Activated naive CD4-positive, alpha-beta T cell treated with anti-CD3 and anti-CD28 coated beads, Interleukin-2, amount 10 ng/mL, durations not matched to agents 7 days and 5 days (primary cell): ENCODE data around the gene PRKAR1B.
A peak's percentile ranks its signal among the peaks of the same experiment; 100 is the strongest.

Experiments used
- CTCF ChIA-PET: fragments of 350-600 bp; sonication (Branson Sonifier 250); formaldehyde crosslinking; loops from one replicate; lab custom pipeline; 2021; ENCODE audit warnings: antibody characterized with exemption; lab: Charles Lee
- DNase-seq: peaks from one replicate; pipeline ENCODE4 v3.0.0-alpha.2; 2020
- H3K27ac Mint-ChIP-seq: one replicate; pipeline ENCODE4 v1.8.0; 2021; ENCODE audit warnings: mild to moderate bottlenecking, moderate library complexity, mixed read lengths
- H3K27me3 Mint-ChIP-seq: one replicate; pipeline ENCODE4 v1.8.0; 2021; ENCODE audit warnings: mild to moderate bottlenecking, mixed read lengths
- H3K36me3 Mint-ChIP-seq: one replicate; pipeline ENCODE4 v1.8.0; 2021; ENCODE audit warnings: mixed read lengths
- H3K4me1 Mint-ChIP-seq: one replicate; pipeline ENCODE4 v1.8.0; 2021; ENCODE audit warnings: mixed read lengths
- H3K4me3 Mint-ChIP-seq: one replicate; pipeline ENCODE4 v1.8.0; 2021; ENCODE audit warnings: mild to moderate bottlenecking, moderate library complexity, mixed read lengths
- H3K9me3 Mint-ChIP-seq: one replicate; pipeline ENCODE4 v1.8.0; 2021; ENCODE audit warnings: mixed read lengths

The PRKAR1B gene

DNA sequence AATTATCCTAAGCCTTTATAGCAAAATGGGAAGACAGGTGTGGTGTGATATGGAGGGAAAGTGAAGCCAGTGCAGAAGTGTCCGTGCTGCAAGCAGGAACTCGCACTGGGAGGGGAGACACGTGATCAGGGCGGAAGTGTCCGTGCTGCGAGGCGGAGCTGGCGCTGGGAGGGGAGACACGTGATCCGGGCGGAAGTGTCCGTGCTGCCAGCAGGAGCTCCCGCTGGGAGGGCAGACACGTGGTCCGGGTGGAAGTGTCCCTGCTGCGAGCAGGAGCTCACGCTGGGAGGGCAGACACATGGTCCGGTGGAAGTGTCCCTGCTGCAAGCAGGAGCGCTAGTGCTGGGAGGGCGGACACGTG is 40.5 kb upstream of the PRKAR1B start:
- H3K27ac Mint-ChIP-seq, result no peak overlapping the region
- DNase-seq, result no peak

GRCh38 chr7:765383-765782 is 38.3 kb upstream of the PRKAR1B start:
- Mint-ChIP-seq H3K4me3 (no peak overlapping the region), H3K27me3 (no peaks in the 10 kb centered on the region), H3K4me1 (no peaks in the 10 kb centered on the region), H3K27ac (no peak overlapping the region), H3K9me3 (no peaks in the 10 kb centered on the region), H3K36me3 (peaks cover 12% of the 10 kb centered on the region)
- CTCF ChIA-PET, result interaction anchor here (0.9 to 1.4 kb wide), 2 partner anchors 92 to 443 kb away, joined by 3 to 5 read pairs; no protein-coding TSS in a partner anchor
- DNase-seq, result no peak

More for the DNA sequence above, 40.5 kb upstream of the PRKAR1B start:
- Mint-ChIP-seq H3K27me3 (no peaks in the 10 kb centered on the region), H3K4me1 (no peaks in the 10 kb centered on the region), H3K4me3 (no peak overlapping the region), H3K9me3 (no peaks in the 10 kb centered on the region), H3K36me3 (peaks cover 14% of the 10 kb centered on the region)
- CTCF ChIA-PET, result interaction anchor here (1.1 kb wide), 1 partner anchor 10 kb away, joined by 3 read pairs; no protein-coding TSS in a partner anchor

DNA sequence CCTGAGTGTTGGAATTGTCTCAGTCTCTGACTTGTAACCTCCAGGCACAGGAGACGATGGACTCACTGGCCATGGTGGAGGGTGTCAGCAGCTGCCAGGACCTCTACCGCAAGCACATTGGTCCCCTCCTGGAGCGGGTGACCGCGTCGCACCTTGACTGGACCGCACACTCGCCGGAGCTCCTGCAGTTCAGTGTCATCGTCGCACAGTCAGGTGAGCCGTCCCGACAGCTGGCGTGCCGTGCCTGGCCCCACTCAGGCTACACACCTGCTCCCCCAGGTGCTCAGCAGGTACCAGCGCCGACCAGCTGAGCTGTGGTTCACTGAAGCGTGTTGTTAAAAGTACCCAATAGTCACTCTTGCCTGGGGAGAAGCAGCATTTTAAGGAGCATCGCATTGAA is 36.7 kb upstream of the PRKAR1B start:
- Mint-ChIP-seq H3K27me3 (no peaks in the 10 kb centered on the region), H3K36me3 (peaks cover 17% of the 10 kb centered on the region), H3K4me1 (no peaks in the 10 kb centered on the region), H3K27ac (no peak overlapping the region), H3K9me3 (no peaks in the 10 kb centered on the region), H3K4me3 (no peak overlapping the region)
- DNase-seq, result no peak
- CTCF ChIA-PET, result no interaction called here

- no peak for DNase-seq
- Mint-ChIP-seq H3K4me1 (peaks cover 3% of the 10 kb centered on the region), H3K36me3 (peaks cover 22% of the 10 kb centered on the region), H3K4me3 (no peak overlapping the region), H3K27me3 (no peaks in the 10 kb centered on the region), H3K9me3 (no peaks in the 10 kb centered on the region), H3K27ac (no peak overlapping the region)
- CTCF ChIA-PET, result interaction anchor here (1.0 kb wide), 1 partner anchor 11 kb away, joined by 3 read pairs; no protein-coding TSS in a partner anchor
Observed at GRCh38 chr7:762885-763284, 35.8 kb upstream of the PRKAR1B start.

DNA sequence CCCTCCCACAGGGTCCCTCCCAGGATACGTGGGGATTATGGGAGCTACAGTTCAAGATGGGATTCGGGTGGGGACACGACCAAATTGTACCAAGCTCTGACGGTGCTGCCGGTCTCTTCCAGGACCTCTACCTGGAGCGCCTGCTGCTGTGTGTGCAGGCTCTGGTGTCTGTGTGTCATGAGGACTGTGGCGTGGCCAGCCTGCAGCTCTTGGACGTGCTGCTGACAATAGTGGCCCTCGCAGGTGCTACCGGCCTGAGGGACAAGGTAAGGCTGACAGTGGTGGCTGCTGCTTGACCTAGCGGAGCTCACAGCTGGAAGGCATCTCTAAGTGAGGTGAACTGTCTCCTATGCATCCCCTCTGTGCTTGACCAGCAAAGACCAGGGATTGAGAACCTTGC is 34.5 kb upstream of the PRKAR1B start:
- Mint-ChIP-seq H3K9me3 (no peaks in the 10 kb centered on the region), H3K27ac (no peak overlapping the region), H3K36me3 (peaks cover 21% of the 10 kb centered on the region), H3K4me3 (no peak overlapping the region), H3K27me3 (no peaks in the 10 kb centered on the region), H3K4me1 (peaks cover 5% of the 10 kb centered on the region)
- no peak for DNase-seq
- CTCF ChIA-PET, result no interaction called here

- H3K27me3 Mint-ChIP-seq, result no peaks in the 10 kb centered on the region
- H3K9me3 Mint-ChIP-seq, result no peaks in the 10 kb centered on the region
- no peak overlapping the region for H3K4me3 Mint-ChIP-seq
- H3K36me3 Mint-ChIP-seq, result peaks cover 18% of the 10 kb centered on the region
- no peak for DNase-seq
- no peak overlapping the region for H3K27ac Mint-ChIP-seq
- peaks cover 5% of the 10 kb centered on the region for H3K4me1 Mint-ChIP-seq
- CTCF ChIA-PET, result no interaction called here
Observed at GRCh38 chr7:761101-761500, 34.0 kb upstream of the PRKAR1B start.

DNA sequence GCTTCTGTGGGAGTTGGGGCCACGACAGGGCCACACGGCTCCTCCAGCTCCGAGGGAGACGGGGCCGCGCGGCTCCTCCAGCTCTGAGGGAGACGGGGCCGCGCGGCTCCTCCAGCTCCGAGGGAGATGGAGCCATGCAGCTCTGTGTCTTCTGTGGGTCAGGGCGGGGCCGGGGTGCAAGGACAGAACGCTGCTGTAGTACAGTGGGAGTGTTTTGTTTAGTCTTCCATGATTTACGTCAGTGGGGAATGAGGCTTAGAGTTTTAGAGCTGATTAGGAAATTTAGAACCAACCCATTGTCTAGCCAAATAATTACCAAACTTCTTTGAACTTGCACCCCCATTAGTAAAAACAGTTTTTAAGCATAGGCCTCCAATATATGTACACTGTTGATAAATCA is 32.9 kb upstream of the PRKAR1B start:
- H3K4me1 Mint-ChIP-seq, result peaks cover 5% of the 10 kb centered on the region
- no peaks in the 10 kb centered on the region for H3K27me3 Mint-ChIP-seq
- CTCF ChIA-PET, result no interaction called here
- H3K9me3 Mint-ChIP-seq, result no peaks in the 10 kb centered on the region
- no peak for DNase-seq
- H3K27ac Mint-ChIP-seq, result no peak overlapping the region
- peaks cover 21% of the 10 kb centered on the region for H3K36me3 Mint-ChIP-seq
- H3K4me3 Mint-ChIP-seq, result no peak overlapping the region

GRCh38 chr7:759569-759968 is 32.5 kb upstream of the PRKAR1B start:
- H3K9me3 Mint-ChIP-seq, result no peaks in the 10 kb centered on the region
- H3K27ac Mint-ChIP-seq, result peak overlapping the region; percentile 15
- H3K4me1 Mint-ChIP-seq, result peaks cover 5% of the 10 kb centered on the region
- H3K36me3 Mint-ChIP-seq, result peaks cover 23% of the 10 kb centered on the region
- CTCF ChIA-PET, result no interaction called here
- H3K27me3 Mint-ChIP-seq, result no peaks in the 10 kb centered on the region
- no peak overlapping the region for H3K4me3 Mint-ChIP-seq
- no peak for DNase-seq

DNA sequence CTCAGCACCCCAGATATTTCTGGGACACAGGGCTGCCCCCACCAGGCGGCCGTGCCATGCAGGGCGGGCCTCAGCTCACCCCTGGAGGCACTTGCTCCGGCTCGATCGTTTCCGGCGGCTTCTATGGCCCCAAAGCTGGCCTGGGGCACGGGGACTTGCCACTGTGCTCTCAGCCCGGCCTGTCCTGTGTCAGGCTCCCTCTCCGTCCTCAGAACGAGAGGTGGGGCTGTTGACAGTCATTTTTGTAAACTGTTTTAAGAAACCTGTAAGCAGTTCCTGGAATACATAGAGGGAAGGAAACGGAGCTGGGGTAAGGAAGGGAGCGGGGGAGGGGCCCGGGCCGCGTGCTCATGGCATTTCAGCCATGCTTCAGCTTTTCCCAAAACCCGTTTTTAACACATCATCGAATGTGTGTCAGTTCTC is 30.7 kb upstream of the PRKAR1B start:
- Mint-ChIP-seq H3K27me3 (no peaks in the 10 kb centered on the region), H3K4me1 (peaks cover 5% of the 10 kb centered on the region), H3K9me3 (no peaks in the 10 kb centered on the region), H3K4me3 (no peak overlapping the region), H3K27ac (no peak overlapping the region), H3K36me3 (peaks cover 23% of the 10 kb centered on the region)
- CTCF ChIA-PET, result no interaction called here
- no peak for DNase-seq

DNA sequence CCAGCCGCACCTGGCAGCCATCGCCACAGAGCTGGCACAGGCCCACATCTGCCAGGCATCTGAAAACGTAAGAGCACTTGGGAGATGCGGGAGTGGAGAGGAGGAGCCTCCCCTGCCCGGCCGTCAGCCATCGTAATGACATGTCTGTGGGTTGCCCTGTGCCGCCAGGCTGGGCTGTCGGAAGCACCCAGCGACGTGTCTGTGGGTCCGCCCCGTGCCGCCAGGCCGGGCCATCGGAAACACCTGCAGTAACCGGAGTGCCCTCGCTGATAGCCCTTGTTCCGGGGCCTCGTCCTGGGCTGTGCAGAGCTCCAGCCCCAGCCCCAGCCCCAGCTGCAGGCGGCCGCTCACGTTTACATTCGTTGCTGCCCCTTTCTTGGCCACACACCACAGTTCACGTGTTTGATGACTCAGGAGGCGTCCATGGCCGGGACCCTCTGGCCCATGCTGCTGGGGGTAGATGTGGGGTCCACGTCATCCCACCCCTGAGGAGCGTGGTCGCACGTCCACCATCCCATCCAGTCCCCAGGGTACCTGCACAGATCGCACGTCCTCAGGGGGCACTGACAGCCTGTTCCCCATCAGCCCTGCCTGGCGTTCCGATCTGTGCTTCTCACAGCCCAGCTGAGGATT is 30.0 kb upstream of the PRKAR1B start:
- no peaks in the 10 kb centered on the region for H3K27me3 Mint-ChIP-seq
- H3K27ac Mint-ChIP-seq, result no peak overlapping the region
- H3K36me3 Mint-ChIP-seq, result peaks cover 23% of the 10 kb centered on the region
- no peak overlapping the region for H3K4me3 Mint-ChIP-seq
- no peak for DNase-seq
- H3K4me1 Mint-ChIP-seq, result peaks cover 5% of the 10 kb centered on the region
- CTCF ChIA-PET, result no interaction called here
- H3K9me3 Mint-ChIP-seq, result no peaks in the 10 kb centered on the region

DNA sequence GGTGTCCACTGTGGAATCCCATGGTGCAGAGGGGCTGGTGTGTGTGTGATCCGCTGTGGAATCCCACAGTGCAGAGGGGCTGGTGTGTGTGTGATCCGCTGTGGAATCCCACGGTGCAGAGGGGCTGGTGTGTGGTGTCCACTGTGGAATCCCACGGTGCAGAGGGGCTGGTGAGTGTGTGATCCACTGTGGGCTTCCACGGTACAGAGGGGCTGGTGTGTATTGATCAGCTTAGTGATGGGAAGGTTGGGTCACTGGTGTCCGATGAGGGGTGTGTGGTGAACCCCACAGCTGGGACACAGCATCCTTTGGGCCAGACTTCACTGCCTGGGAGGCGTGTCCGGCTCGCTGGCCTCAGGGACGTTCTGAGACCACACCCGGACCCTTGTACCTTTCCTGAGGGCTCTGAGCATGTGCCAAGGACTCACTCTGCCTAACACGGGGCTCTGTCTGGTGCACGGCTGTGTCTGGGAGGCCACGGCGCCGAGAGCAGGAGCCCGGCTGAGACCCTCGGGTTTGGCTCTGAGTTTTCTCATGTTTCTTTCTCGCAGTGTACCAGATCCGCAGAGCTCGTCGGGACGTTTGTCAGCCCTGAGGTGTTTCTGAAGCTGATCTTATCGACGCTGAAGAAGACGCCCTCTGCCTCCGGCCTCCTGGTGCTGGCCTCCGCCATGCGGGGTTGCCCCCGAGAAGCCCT is 29.3 kb upstream of the PRKAR1B start:
- H3K4me3 Mint-ChIP-seq, result no peak overlapping the region
- no peak for DNase-seq
- CTCF ChIA-PET, result no interaction called here
- peaks cover 5% of the 10 kb centered on the region for H3K4me1 Mint-ChIP-seq
- no peaks in the 10 kb centered on the region for H3K9me3 Mint-ChIP-seq
- H3K27me3 Mint-ChIP-seq, result no peaks in the 10 kb centered on the region
- peaks cover 25% of the 10 kb centered on the region for H3K36me3 Mint-ChIP-seq
- H3K27ac Mint-ChIP-seq, result no peak overlapping the region

- no peaks in the 10 kb centered on the region for H3K9me3 Mint-ChIP-seq
- no peak overlapping the region for H3K4me3 Mint-ChIP-seq
- CTCF ChIA-PET, result no interaction called here
- H3K27me3 Mint-ChIP-seq, result no peaks in the 10 kb centered on the region
- no peak for DNase-seq
- H3K4me1 Mint-ChIP-seq, result peaks cover 5% of the 10 kb centered on the region
- H3K36me3 Mint-ChIP-seq, result peaks cover 28% of the 10 kb centered on the region
- H3K27ac Mint-ChIP-seq, result no peak overlapping the region
Observed at GRCh38 chr7:755413-755805, 28.3 kb upstream of the PRKAR1B start.

GRCh38 chr7:754531-755412 is 27.7 kb upstream of the PRKAR1B start:
- Mint-ChIP-seq H3K9me3 (no peaks in the 10 kb centered on the region), H3K4me1 (peaks cover 5% of the 10 kb centered on the region), H3K27me3 (no peaks in the 10 kb centered on the region), H3K4me3 (no peak overlapping the region), H3K27ac (no peak overlapping the region), H3K36me3 (peaks cover 28% of the 10 kb centered on the region)
- CTCF ChIA-PET, result no interaction called here
- DNase-seq, result no peak

DNA sequence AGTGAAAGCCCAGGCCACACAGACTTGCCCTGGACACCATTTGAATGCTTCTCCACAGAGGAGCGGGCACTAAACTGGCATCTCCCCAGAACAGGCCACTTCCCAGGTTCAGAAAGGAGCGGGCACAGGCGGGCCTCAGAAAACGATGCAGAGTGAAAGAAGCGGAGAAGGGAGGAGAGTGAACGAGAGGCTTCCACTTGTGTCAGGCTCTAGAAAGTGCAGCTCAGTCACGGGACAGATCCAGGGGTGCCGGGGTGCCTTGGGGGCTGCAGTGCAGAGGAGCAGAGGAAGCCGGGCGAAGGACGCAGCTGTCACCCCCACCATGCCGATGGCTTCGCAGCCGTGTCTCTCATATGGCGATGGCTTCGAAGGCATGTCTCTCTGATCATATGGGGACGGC is 26.1 kb upstream of the PRKAR1B start:
- Mint-ChIP-seq H3K4me3 (no peak overlapping the region), H3K27me3 (no peaks in the 10 kb centered on the region), H3K9me3 (no peaks in the 10 kb centered on the region), H3K27ac (no peak overlapping the region), H3K36me3 (peaks cover 21% of the 10 kb centered on the region), H3K4me1 (peaks cover 5% of the 10 kb centered on the region)
- no peak for DNase-seq
- CTCF ChIA-PET, result no interaction called here
